HCT116 (cell line): ENCODE results near the gene PFKM. TPM values are rescaled to one million over a fixed set of nuclear protein-coding genes. Genes with fewer than 3 reads are reported as not detected.

Experiments
- ATAC-seq: fragments of 200-7000 bp; cut with Tn5 transposase; 2 replicates; pipeline ENCODE4 v1.9.1; 2020; ENCODE audit warnings: mild to moderate bottlenecking, moderate library complexity
- BruUV-seq: library from RNA; stranded (reverse); fragments of 400-500 nt; replicated peaks from 2 replicates; lab custom pipeline; 2021; lab: Mats Ljungman, UMichigan
- CTCF ChIA-PET: fragments of 300-600 bp; sonication (Branson Sonifier 250); formaldehyde crosslinking; loops from one replicate; lab custom pipeline; 2021; ENCODE audit warnings: antibody characterized with exemption; lab: Charles Lee
- POLR2A ChIA-PET: fragments of 300-600, 350-600 bp; sonication (Branson Sonifier 250); formaldehyde crosslinking; loops from one replicate; lab custom pipeline; 2021; ENCODE audit warnings: antibody characterized with exemption; lab: Charles Lee
- RAD21 ChIA-PET, 2 experiments: fragments of 300-600 bp; sonication (Branson Sonifier 250); formaldehyde crosslinking; loops; one replicate each; lab custom pipeline; 2023; ENCODE audit warnings: low total read pairs in 2 of 2; ENCODE audit not compliant: uncharacterized antibody in 2 of 2, unreplicated experiment in 2 of 2, low non-redundant PET in 1 of 2; lab: Charles Lee
- DNase-seq: peaks from one replicate; pipeline ENCODE4 v3.0.0-alpha.2; 2010; ENCODE audit warnings: low read depth, low spot score
- H2AFZ ChIP-seq: fragments of 200-600 bp; shearing (Covaris generic), sonication (generic); 2 replicates; pipeline ENCODE4 v1.6.1; 2017; ENCODE audit warnings: low read depth, mixed run types, mixed read lengths, antibody characterized with exemption, low read length; ENCODE audit not compliant: poor library complexity, severe bottlenecking
- H3K27ac ChIP-seq: 2 replicates; pipeline ENCODE4 v1.5.1; 2012; ENCODE audit warnings: low read depth, low read length
- H3K27me3 ChIP-seq: fragments of 200-600 bp; sonication (generic); 2 replicates; pipeline ENCODE4 v1.6.1; 2016; ENCODE audit warnings: mixed run types, low read length, mixed read lengths; ENCODE audit not compliant: insufficient read depth
- H3K36me3 ChIP-seq, 2 experiments: fragments of 200-500 bp in 1 of 2; fragments of 200-600 bp in 1 of 2; sonication (Bioruptor generic) in 1 of 2; sonication (generic) in 1 of 2; 2 replicates each; pipeline versions ENCODE4 v1.5.1 to v1.6.1; 2014 to 2016; ENCODE audit warnings: low read length in 2 of 2, inconsistent platforms in 1 of 2, mixed read lengths in 1 of 2, mixed run types in 1 of 2; ENCODE audit not compliant: insufficient read depth in 2 of 2, control insufficient read depth in 1 of 2
- H3K4me1 ChIP-seq, 2 experiments: fragments of 200-600 bp in 1 of 2; sonication (generic) in 1 of 2; 2 replicates each; pipeline versions ENCODE4 v1.5.1 to v1.6.1; 2012 to 2017; ENCODE audit warnings: low read length in 2 of 2, inconsistent platforms in 1 of 2, mild to moderate bottlenecking in 1 of 2, mixed read lengths in 1 of 2, mixed run types in 1 of 2, moderate library complexity in 1 of 2; ENCODE audit not compliant: insufficient read depth in 2 of 2, control insufficient read depth in 1 of 2
- H3K4me2 ChIP-seq: fragments of 200-600 bp; sonication (generic); 2 replicates; pipeline ENCODE4 v1.6.1; 2017; ENCODE audit warnings: mixed run types, low read length, mixed read lengths
- H3K4me3 ChIP-seq, 2 experiments: fragments of 200-600 bp in 1 of 2; sonication (generic) in 1 of 2; replicated peaks in 1 of 2; 2 replicates each; pipeline ENCODE4 v1.5.1; 2011 to 2016; ENCODE audit warnings: low read length in 2 of 2, control low read depth in 1 of 2, low read depth in 1 of 2, mild to moderate bottlenecking in 1 of 2, mixed read lengths in 1 of 2, mixed run types in 1 of 2
- H3K79me2 ChIP-seq: fragments of 200-600 bp; sonication (generic); 2 replicates; pipeline ENCODE4 v1.6.1; 2017; ENCODE audit warnings: mild to moderate bottlenecking, mixed run types, low read length, moderate library complexity, mixed read lengths; ENCODE audit not compliant: insufficient read depth
- H3K9ac ChIP-seq: fragments of 200-600 bp; sonication (generic); 2 replicates; pipeline ENCODE4 v1.6.1; 2016; ENCODE audit warnings: low read length, mixed read lengths
- H3K9me2 ChIP-seq: fragments of 200-600 bp; sonication (generic), shearing (Covaris generic); 2 replicates; pipeline ENCODE4 v1.6.1; 2017; ENCODE audit warnings: mixed run types, mild to moderate bottlenecking, moderate library complexity; ENCODE audit not compliant: insufficient read depth
- H3K9me3 ChIP-seq, 2 experiments: fragments of 200-500 bp in 1 of 2; fragments of 200-600 bp in 1 of 2; sonication (Bioruptor generic) in 1 of 2; sonication (generic) in 1 of 2; 2 replicates each; pipeline ENCODE4 v1.6.1; 2014 to 2017; ENCODE audit warnings: low read length in 2 of 2, mixed read lengths in 2 of 2, inconsistent platforms in 1 of 2, low read depth in 1 of 2, mild to moderate bottlenecking in 1 of 2, mixed run types in 1 of 2, moderate library complexity in 1 of 2; ENCODE audit not compliant: control insufficient read depth in 1 of 2, insufficient read depth in 1 of 2
- H4K20me1 ChIP-seq: fragments of 200-600 bp; sonication (generic), shearing (Covaris generic); 2 replicates; pipeline ENCODE4 v1.6.1; 2017; ENCODE audit warnings: mixed run types, mild to moderate bottlenecking, moderate library complexity; ENCODE audit not compliant: insufficient read depth
- ATF3 ChIP-seq: IDR thresholded peaks from 2 replicates; pipeline ENCODE4 v1.6.1; 2012
- CBX3 ChIP-seq: IDR thresholded peaks from 2 replicates; pipeline ENCODE4 v1.6.1; 2012; ENCODE audit warnings: low read depth
- CEBPB ChIP-seq: IDR thresholded peaks from 2 replicates; pipeline ENCODE4 v1.6.1; 2012; ENCODE audit warnings: low read depth
- ELF1 ChIP-seq: IDR thresholded peaks from 2 replicates; pipeline ENCODE4 v1.6.1; 2012; ENCODE audit warnings: low read depth, borderline replicate concordance
- EZH2phosphoT487 ChIP-seq: fragments of 200-600 bp; IDR thresholded peaks from 2 replicates; pipeline ENCODE4 v1.6.1; 2018; ENCODE audit warnings: antibody characterized with exemption, borderline replicate concordance
- MAX ChIP-seq: IDR thresholded peaks from 2 replicates; pipeline ENCODE4 v1.6.1; 2012
- POLR2A ChIP-seq: IDR thresholded peaks from 2 replicates; pipeline ENCODE4 v1.7.0; 2011; ENCODE audit warnings: borderline replicate concordance; ENCODE audit not compliant: insufficient read depth, insufficient read length; ENCODE audit errors: extremely low read depth
- POLR2AphosphoS5 ChIP-seq: IDR thresholded peaks from 2 replicates; pipeline ENCODE4 v1.6.1; 2011; ENCODE audit warnings: mild to moderate bottlenecking, low read depth, low read length, moderate library complexity
- RAD21 ChIP-seq: IDR thresholded peaks from 2 replicates; pipeline ENCODE4 v1.6.1; 2012; ENCODE audit warnings: low read depth, mild to moderate bottlenecking
- REST ChIP-seq: IDR thresholded peaks from 2 replicates; pipeline ENCODE4 v1.6.1; 2012; ENCODE audit warnings: low read depth
- SIN3A ChIP-seq: IDR thresholded peaks from 2 replicates; pipeline ENCODE4 v1.6.1; 2012; ENCODE audit warnings: low read depth
- SP1 ChIP-seq: IDR thresholded peaks from 2 replicates; pipeline ENCODE4 v1.6.1; 2012; ENCODE audit warnings: low read depth
- SRF ChIP-seq: IDR thresholded peaks from 2 replicates; pipeline ENCODE4 v1.6.1; 2012; ENCODE audit warnings: low read depth
- ZBTB33 ChIP-seq: IDR thresholded peaks from 2 replicates; pipeline ENCODE4 v1.6.1; 2011; ENCODE audit warnings: mild to moderate bottlenecking, low read length, moderate library complexity; ENCODE audit not compliant: insufficient replicate concordance; ENCODE audit errors: extremely low read depth
- ZFX ChIP-seq: fragments of 450-650 bp; IDR thresholded peaks from 2 replicates; pipeline ENCODE4 v1.6.1; 2017
- intact Hi-C: fragments of 100-400 bp; cut with micrococcal nuclease; formaldehyde crosslinking; loops from 2 replicates; pipeline ENCODE4 v1.10.0; 2022
- total RNA-seq: library from RNA; stranded (reverse); gene quantifications from one replicate; pipeline ENCODE4 v1.2.1, GENCODE V29; 2021; ENCODE audit not compliant: unreplicated experiment

PFKM gene
- total RNA-seq, 1 experiment from 2014 or later, result 144 TPM

GRCh38 chr12:48104531-48104930 is 14.6 kb upstream of the PFKM start:
- CTCF ChIA-PET, result no interaction called here
- H3K4me2 ChIP-seq, result peak overlapping the region; percentile 87
- RAD21 ChIA-PET, result no interaction called here
- H2AFZ ChIP-seq, result no peak overlapping the region
- ATAC-seq, result no peak
- TF ChIP-seq POLR2A (no peak), SP1 (no peak), REST (no peak), ATF3 (no peak), ZFX (no peak), CEBPB (no peak), SRF (no peak), RAD21 (no peak), MAX (no peak), ELF1 (no peak), EZH2phosphoT487 (no peak), SIN3A (no peak), POLR2AphosphoS5 (no peak), CBX3 (no peak), ZBTB33 (no peak)
- no peaks in the 10 kb centered on the region for H3K36me3 ChIP-seq
- no peak for DNase-seq
- no TSS peak for BruUV-seq
- H3K9ac ChIP-seq, result peak overlapping the region; percentile 92
- peak overlapping the region; percentile 79 to 86 for H3K4me3 ChIP-seq
- H3K9me3 ChIP-seq, result no peaks in the 10 kb centered on the region
- H3K27me3 ChIP-seq, result no peaks in the 10 kb centered on the region
- POLR2A ChIA-PET, result no interaction called here
- H3K79me2 ChIP-seq, result peaks cover 62% of the 10 kb centered on the region
- H3K4me1 ChIP-seq, result peaks cover 10 to 16% of the 10 kb centered on the region in 2 experiments
- no peaks in the 10 kb centered on the region for H3K9me2 ChIP-seq
- no peaks in the 10 kb centered on the region for H4K20me1 ChIP-seq
- intact Hi-C loops, result no loop called here
- H3K27ac ChIP-seq, result no peak overlapping the region
